ENCODE data around the gene LRBA. TPM values are rescaled to one million over a fixed set of nuclear protein-coding genes. Genes with fewer than 3 reads are reported as not detected.

LRBA gene
- total RNA-seq, 1 experiment from 2014 or later: 55.3 TPM

- no peak overlapping the region for H4K8ac ChIP-seq (replicated peaks; ENCODE audit: insufficient read length, low read depth, low read length)
- H3T11ph ChIP-seq (ENCODE audit: low read length): no peak overlapping the region
- H2BK12ac ChIP-seq (ENCODE audit: insufficient read length, low read depth, low read length): no peak overlapping the region
- no peaks in the 10 kb centered on the region for H3K79me2 ChIP-seq (ENCODE audit: insufficient read depth, low read length)
- no peaks in the 10 kb centered on the region for H3K4me1 ChIP-seq (ENCODE audit: insufficient read depth, low read length)
- Mint-ChIP-seq H3K36me3 (ENCODE audit: insufficient read depth in 1 of 3, low read depth in 3 of 3) (peaks cover 23 to 30% (median 27%) of the 10 kb centered on the region in 3 experiments), H3K4me1 (no peaks in the 10 kb centered on the region), H3K27me3 (ENCODE audit: low read depth) (no peaks in the 10 kb centered on the region), H3K27ac (no peak overlapping the region), H3K9me3 (no peaks in the 10 kb centered on the region), H3K4me3 (no peak overlapping the region)
- H2AK5ac ChIP-seq (ENCODE audit: insufficient read length, low read length): no peak overlapping the region
- no peak overlapping the region for H4K91ac ChIP-seq (ENCODE audit: insufficient read length, low read depth, low read length)
- no peak for DNase-seq
- no peak overlapping the region for H3K4me2 ChIP-seq (ENCODE audit: insufficient read depth, insufficient read length, low read length)
- no peaks in the 10 kb centered on the region for H3K23me2 ChIP-seq (ENCODE audit: insufficient read length, low read depth, low read length, poor library complexity, severe bottlenecking)
- H3K27ac ChIP-seq (ENCODE audit: insufficient read length, low read depth, low read length): no peak overlapping the region
- H3K14ac ChIP-seq (ENCODE audit: insufficient read depth, low read length): no peak overlapping the region
- no peak overlapping the region for H3K23ac ChIP-seq (ENCODE audit: insufficient read length, low read depth, low read length)
- no peak overlapping the region for H2BK120ac ChIP-seq (ENCODE audit: low read depth, low read length, poor library complexity, severe bottlenecking)
- H2BK15ac ChIP-seq (ENCODE audit: low read depth, low read length): no peak overlapping the region
- no peak overlapping the region for H2BK20ac ChIP-seq (ENCODE audit: low read depth, low read length, poor library complexity, severe bottlenecking)
- H3K9ac ChIP-seq (ENCODE audit: extremely low read depth, insufficient read length, low read length): no peak overlapping the region
- whole genome bisulfite sequencing (ENCODE audit: extremely low coverage, insufficient read length, low lambda C conversion rate): no CpG with 5 or more reads among the region's 1 CpG
- no peak overlapping the region for H3K4ac ChIP-seq (ENCODE audit: low read depth, low read length)
- H3K18ac ChIP-seq (ENCODE audit: insufficient read length, low read depth, low read length): no peak overlapping the region
- H2BK5ac ChIP-seq (ENCODE audit: insufficient read length, low read length): no peak overlapping the region
- H3K79me1 ChIP-seq (ENCODE audit: insufficient read depth, low read depth, low read length, poor library complexity, severe bottlenecking): no peaks in the 10 kb centered on the region
- H3K56ac ChIP-seq (ENCODE audit: insufficient read length, low read depth, low read length): no peak overlapping the region
- no peak for TF ChIP-seq CTCF (conservative IDR thresholded peaks at IDR 0.05)
- H4K20me1 ChIP-seq (ENCODE audit: control insufficient read depth, insufficient read depth, insufficient read length): no peaks in the 10 kb centered on the region
- H3K27me3 ChIP-seq (ENCODE audit: insufficient read depth, low read length): no peaks in the 10 kb centered on the region
- H2AFZ ChIP-seq (ENCODE audit: low read length): no peak overlapping the region
- H3K9me3 ChIP-seq (ENCODE audit: control insufficient read depth, low read depth, low read length): no peaks in the 10 kb centered on the region
- no peak overlapping the region for H4K5ac ChIP-seq (ENCODE audit: insufficient read length, low read depth, low read length)
Measured at GRCh38 chr4:150896497-150896896, 118.6 kb downstream of the LRBA start.
